ENCODE measurements around the gene ADAMTS17. TPM values are rescaled to one million over a fixed set of nuclear protein-coding genes. Genes with fewer than 3 reads are reported as not detected.
"Not testable (repeated sequence)": the region's sequence is repeated elsewhere in the genome, so short reads cannot be mapped to it uniquely, and the experiment has no call there.

Gene ADAMTS17
- total RNA-seq, 1 donor from 2014 or later: 4.8 TPM

DNA sequence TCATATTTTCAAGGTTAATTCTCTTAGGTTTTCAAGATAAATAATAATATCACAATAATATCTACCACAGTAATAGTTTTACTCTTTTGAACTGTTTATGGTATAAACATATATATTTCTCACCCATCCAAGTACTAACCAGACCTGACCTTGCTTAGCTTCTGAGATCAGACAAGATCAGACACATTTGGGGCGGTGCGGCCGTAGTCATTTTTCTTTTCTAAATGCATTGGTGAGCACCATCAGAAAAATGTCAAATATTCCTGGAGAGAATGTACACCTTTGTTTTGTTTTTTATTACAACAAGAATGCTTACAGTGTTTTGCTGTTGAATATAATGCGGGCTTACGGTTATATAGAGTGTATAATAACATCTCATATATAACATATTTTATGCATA is 267.8 kb downstream of the ADAMTS17 start:
- TF ChIP-seq, protein P1, sequence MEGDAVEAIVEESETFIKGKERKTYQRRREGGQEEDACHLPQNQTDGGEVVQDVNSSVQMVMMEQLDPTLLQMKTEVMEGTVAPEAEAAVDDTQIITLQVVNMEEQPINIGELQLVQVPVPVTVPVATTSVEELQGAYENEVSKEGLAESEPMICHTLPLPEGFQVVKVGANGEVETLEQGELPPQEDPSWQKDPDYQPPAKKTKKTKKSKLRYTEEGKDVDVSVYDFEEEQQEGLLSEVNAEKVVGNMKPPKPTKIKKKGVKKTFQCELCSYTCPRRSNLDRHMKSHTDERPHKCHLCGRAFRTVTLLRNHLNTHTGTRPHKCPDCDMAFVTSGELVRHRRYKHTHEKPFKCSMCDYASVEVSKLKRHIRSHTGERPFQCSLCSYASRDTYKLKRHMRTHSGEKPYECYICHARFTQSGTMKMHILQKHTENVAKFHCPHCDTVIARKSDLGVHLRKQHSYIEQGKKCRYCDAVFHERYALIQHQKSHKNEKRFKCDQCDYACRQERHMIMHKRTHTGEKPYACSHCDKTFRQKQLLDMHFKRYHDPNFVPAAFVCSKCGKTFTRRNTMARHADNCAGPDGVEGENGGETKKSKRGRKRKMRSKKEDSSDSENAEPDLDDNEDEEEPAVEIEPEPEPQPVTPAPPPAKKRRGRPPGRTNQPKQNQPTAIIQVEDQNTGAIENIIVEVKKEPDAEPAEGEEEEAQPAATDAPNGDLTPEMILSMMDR (IDR thresholded peaks at IDR 0.05; ENCODE audit: unreplicated experiment): no peak
- DNase-seq (ENCODE audit: low spot score): no peak
- Mint-ChIP-seq H3K4me1 (ENCODE audit: unreplicated experiment) (no peaks in the 10 kb centered on the region), H3K27me3 (ENCODE audit: unreplicated experiment) (no peaks in the 10 kb centered on the region), H3K9me3 (ENCODE audit: unreplicated experiment) (no peaks in the 10 kb centered on the region), H3K36me3 (ENCODE audit: low read depth, unreplicated experiment) (no peaks in the 10 kb centered on the region), H3K27ac (ENCODE audit: unreplicated experiment) (no peak overlapping the region), H3K4me3 (ENCODE audit: unreplicated experiment) (no peak overlapping the region)

DNA sequence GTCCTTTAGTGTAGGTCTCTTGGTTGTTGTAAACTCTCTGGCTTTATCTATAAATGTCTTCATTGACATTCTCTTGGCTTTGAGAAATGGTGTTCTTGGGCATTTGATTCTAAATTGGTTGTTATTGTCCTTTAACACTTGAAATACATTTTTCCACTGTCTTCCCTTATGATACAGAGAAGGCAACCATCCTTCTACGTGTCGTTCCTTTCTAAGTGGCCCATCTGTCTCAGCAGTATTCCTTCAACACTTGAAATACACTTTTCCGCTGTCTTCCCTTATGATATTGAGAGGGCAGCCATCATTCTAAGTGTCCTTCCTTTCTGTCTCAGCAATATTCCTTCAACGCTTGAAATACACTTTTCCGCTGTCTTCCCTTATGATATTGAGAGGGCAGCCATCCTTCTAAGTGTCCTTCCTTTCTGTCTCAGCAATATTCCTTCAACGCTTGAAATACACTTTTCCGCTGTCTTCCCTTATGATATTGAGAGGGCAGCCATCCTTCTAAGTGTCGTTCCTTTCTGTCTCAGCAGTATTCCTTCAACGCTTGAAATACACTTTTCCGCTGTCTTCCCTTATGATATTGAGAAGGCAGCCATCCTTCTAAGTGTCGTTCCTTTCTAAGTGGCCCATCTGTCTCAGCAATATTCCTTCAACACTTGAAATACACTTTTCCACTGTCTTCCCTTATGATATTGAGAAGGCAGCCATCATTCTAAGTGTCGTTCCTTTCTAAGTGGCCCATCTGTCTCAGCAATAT is 275.1 kb downstream of the ADAMTS17 start:
- not testable (repeated sequence) for H3K4me1 Mint-ChIP-seq (ENCODE audit: unreplicated experiment); DNase-seq (ENCODE audit: low spot score); H3K27me3 Mint-ChIP-seq (ENCODE audit: unreplicated experiment); H3K36me3 Mint-ChIP-seq (ENCODE audit: low read depth, unreplicated experiment); H3K9me3 Mint-ChIP-seq (ENCODE audit: unreplicated experiment); H3K27ac Mint-ChIP-seq (ENCODE audit: unreplicated experiment); H3K4me3 Mint-ChIP-seq (ENCODE audit: unreplicated experiment)

DNA sequence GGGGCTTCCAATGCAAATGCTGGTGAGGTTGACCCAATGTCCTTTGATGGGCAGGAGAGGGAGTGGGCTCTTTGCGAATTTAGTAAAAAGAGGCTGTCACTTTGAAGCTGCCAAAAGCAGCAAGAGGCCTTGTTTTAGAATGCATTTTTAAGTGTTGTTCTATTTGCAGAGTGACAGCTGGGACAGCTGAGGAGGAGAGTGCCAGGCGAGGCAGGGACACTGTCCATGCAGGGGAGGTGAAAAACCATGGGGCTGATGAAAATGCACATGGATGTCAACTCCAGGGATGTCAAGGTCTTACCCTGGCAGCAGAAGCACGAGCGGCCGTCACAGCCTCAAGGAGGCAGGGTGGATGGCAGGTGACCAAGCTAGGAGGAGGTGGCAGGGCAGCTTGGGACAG is 279.8 kb downstream of the ADAMTS17 start:
- Mint-ChIP-seq H3K9me3 (ENCODE audit: unreplicated experiment) (no peaks in the 10 kb centered on the region), H3K36me3 (ENCODE audit: low read depth, unreplicated experiment) (peaks cover 3% of the 10 kb centered on the region), H3K27ac (ENCODE audit: unreplicated experiment) (no peak overlapping the region), H3K4me1 (ENCODE audit: unreplicated experiment) (no peaks in the 10 kb centered on the region), H3K4me3 (ENCODE audit: unreplicated experiment) (no peak overlapping the region), H3K27me3 (ENCODE audit: unreplicated experiment) (peaks cover 2% of the 10 kb centered on the region)
- DNase-seq (ENCODE audit: low spot score): no peak
- TF ChIP-seq, protein P1 (IDR thresholded peaks at IDR 0.05; ENCODE audit: unreplicated experiment): no peak

DNA sequence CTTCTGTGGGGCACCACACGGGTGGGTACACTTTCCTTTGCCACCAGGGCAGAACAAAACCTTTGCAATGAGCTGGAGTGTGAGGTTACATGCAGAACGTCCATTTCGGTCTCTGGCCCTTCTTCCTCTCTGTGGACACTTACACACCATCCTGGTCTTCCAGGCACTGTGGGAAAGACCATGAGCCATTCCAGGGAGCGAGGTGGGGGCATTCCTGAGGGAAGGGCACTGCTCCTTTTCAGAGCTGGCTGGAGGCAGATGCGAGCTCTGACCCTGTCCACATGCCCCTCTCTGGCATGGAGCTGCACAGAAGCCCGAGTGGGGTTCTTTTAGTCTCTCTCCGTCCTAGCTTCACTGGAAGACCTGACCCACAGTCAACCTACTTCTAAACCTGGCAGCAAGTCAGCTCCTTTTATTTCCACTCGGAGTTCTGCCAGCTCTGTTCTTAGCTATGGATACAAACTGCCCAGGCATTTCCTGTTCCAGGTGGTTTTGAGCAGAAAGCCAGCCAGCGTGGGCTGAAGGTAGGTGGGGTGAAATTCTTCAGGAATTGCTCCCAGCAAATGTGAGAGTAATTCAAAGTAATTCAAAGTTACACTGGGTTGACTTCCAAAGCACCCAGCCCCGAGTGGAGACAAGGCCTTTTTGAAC is 281.4 kb downstream of the ADAMTS17 start:
- Mint-ChIP-seq H3K27me3 (ENCODE audit: unreplicated experiment) (peaks cover 2% of the 10 kb centered on the region), H3K4me3 (ENCODE audit: unreplicated experiment) (no peak overlapping the region), H3K36me3 (ENCODE audit: low read depth, unreplicated experiment) (peaks cover 3% of the 10 kb centered on the region), H3K4me1 (ENCODE audit: unreplicated experiment) (no peaks in the 10 kb centered on the region), H3K27ac (ENCODE audit: unreplicated experiment) (no peak overlapping the region), H3K9me3 (ENCODE audit: unreplicated experiment) (no peaks in the 10 kb centered on the region)
- DNase-seq (ENCODE audit: low spot score): no peak
- TF ChIP-seq, protein P1 (IDR thresholded peaks at IDR 0.05; ENCODE audit: unreplicated experiment): no peak

DNA sequence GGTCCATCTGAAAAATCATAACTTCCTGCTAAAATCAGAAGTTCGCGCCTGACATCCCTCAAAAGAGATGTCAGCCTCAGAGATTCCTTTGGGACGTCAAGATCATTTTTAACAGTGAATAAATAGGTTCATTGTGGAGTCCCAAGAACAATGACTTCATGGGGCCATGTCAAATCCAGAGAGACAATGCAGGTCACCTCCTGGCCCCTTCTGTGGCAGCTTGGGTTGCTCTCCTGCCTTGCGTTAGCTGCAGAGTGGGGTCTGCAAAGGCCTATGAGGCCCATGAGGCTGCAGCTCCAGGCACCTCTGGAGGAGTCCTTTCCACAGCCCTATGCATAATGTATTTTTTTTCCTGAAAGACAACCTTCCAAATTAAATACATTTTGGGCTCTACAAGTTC is 282.3 kb downstream of the ADAMTS17 start:
- H3K4me3 Mint-ChIP-seq (ENCODE audit: unreplicated experiment): no peak overlapping the region
- peaks cover 3% of the 10 kb centered on the region for H3K36me3 Mint-ChIP-seq (ENCODE audit: low read depth, unreplicated experiment)

More for the DNA sequence above, 282.3 kb downstream of the ADAMTS17 start:
- Mint-ChIP-seq H3K27me3 (ENCODE audit: unreplicated experiment) (peaks cover 2% of the 10 kb centered on the region), H3K9me3 (ENCODE audit: unreplicated experiment) (no peaks in the 10 kb centered on the region), H3K27ac (ENCODE audit: unreplicated experiment) (no peak overlapping the region), H3K4me1 (ENCODE audit: unreplicated experiment) (no peaks in the 10 kb centered on the region)
- DNase-seq (ENCODE audit: low spot score): no peak
- TF ChIP-seq, protein P1 (IDR thresholded peaks at IDR 0.05; ENCODE audit: unreplicated experiment): no peak
